GM12874 (cell line): ENCODE measurements around the gene ESR1.

ENCODE experiments used
- TF ChIP-seq, protein P1 (sequence below): IDR thresholded peaks from 2 replicates; pipeline ENCODE4 v1.5.1; 2011; ENCODE audit warnings: low read depth, mild to moderate bottlenecking, control low read depth, low read length, moderate library complexity; ENCODE audit not compliant: insufficient read depth

ESR1 gene

GRCh38 chr6:151822252-151823111 is 15.0 kb downstream of the ESR1 start:
- TF ChIP-seq, protein P1, sequence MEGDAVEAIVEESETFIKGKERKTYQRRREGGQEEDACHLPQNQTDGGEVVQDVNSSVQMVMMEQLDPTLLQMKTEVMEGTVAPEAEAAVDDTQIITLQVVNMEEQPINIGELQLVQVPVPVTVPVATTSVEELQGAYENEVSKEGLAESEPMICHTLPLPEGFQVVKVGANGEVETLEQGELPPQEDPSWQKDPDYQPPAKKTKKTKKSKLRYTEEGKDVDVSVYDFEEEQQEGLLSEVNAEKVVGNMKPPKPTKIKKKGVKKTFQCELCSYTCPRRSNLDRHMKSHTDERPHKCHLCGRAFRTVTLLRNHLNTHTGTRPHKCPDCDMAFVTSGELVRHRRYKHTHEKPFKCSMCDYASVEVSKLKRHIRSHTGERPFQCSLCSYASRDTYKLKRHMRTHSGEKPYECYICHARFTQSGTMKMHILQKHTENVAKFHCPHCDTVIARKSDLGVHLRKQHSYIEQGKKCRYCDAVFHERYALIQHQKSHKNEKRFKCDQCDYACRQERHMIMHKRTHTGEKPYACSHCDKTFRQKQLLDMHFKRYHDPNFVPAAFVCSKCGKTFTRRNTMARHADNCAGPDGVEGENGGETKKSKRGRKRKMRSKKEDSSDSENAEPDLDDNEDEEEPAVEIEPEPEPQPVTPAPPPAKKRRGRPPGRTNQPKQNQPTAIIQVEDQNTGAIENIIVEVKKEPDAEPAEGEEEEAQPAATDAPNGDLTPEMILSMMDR: no peak

DNA sequence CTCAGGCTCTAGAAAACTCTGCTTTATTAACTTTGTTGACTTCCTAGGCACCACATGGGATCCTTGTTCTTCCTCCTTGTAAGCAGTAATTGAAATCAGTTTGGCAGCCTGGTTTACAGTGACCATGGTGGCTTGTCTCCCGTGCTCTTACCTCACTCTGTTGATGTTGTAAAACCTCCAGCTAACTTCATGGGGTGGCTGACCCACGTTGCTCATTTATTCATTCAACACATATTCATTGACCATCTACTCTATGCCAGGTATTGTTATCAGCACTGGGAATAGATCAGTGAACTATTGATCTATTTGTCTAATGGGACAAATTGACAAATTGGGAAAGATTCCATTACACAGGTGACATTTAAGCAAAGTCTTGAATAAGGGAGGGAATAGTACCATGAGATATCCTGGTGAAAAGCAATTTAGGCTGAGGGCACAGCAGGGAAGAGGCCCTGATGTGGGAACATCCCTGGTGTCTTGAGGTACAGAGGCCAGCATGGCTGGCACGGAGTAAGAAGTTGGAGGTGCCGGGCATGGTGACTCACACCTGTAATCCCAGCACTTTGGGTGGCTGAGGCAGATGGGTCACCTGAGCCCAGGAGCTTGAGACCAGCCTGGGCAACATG is 19.1 kb downstream of the ESR1 start:
- TF ChIP-seq, protein P1: no peak

- TF ChIP-seq, protein P1: no peak
Measured at GRCh38 chr6:151832710-151833109, 25.2 kb downstream of the ESR1 start.

DNA sequence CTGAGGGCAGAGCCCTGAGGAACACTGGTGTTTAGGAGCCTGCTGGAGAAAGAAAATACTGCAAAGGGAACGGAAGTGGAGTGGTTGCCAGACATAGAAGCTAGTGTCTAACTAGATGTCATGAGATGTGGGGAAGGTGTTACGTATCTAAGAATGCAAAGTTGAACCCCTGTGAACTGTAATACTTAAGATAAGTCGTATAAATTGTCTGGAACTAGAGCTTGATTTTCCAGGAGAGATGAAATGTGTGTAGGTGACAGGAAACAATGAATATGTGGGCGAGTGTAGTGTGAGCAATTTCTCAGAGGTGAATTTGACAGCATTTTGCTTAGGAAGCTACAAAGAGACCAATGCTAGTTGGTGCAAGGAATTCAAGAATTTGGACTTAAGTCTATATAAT is 27.9 kb downstream of the ESR1 start:
- TF ChIP-seq, protein P1: no peak

DNA sequence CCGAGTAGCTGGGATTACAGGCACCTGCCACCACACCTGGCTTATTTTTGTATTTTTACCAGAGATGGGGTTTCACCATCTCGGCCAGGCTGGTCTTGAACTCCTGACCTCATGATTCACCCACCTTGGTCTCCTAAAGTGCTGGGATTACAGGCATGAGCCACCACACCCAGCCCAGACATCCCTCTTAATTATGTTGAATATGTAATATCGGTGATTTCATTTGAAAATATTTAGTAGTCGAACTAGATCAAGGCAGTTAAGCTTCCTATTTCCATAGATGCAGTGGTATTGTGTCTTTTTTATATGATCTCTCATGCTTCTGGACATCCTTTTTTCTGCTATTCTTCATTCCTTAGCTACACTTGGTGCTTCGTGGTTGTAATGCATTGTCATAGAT is 29.7 kb downstream of the ESR1 start:
- TF ChIP-seq, protein P1: no peak

- TF ChIP-seq, protein P1: no peak
Measured at GRCh38 chr6:151842816-151843215, 35.3 kb downstream of the ESR1 start.

DNA sequence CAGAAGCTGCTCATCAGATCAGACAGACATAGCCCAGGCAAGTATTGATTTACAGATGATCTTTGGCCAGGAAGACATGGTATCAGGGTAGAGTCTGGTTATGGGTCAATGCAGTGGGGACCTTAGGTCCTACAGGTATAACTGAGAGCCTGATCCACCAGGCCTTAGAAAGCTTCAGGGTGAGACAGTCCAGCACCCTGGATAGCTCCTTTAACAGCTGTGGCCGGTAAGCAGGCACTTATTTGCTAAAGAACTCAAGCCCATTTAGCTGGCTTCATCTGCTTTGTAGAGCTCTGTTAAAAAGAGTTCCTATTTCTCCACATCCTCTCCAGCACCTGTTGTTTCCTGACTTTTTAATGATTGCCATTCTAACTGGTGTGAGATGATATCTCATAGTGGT is 39.6 kb downstream of the ESR1 start:
- TF ChIP-seq, protein P1: no peak
